GM12874 (cell line): ENCODE data around the gene EXOC5.

ENCODE experiments used
- TF ChIP-seq, protein P1 (sequence below): IDR thresholded peaks from 2 replicates; pipeline ENCODE4 v1.5.1; 2011; ENCODE audit warnings: low read depth, mild to moderate bottlenecking, control low read depth, low read length, moderate library complexity; ENCODE audit not compliant: insufficient read depth

The EXOC5 gene

DNA sequence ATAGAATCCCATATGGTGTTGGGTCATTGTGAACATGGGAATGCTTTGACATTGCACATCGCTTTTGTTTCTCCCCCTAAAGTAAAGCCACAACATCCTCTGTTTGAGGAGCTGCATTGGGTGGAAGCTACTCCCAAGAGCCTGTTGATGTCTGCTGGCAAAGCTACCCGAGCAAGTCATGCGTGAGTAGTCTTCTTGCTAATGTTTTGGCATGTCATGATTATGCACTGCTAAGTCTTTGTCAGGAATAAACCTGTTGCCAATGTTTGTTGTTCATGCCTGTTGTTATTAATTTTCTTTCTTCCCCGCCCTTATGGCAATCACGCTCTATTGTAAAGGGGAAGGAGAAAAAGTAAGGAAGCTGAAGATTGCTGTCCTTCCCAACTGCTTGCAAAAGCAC, 97.3 kb downstream of the EXOC5 start:
- TF ChIP-seq, protein P1, sequence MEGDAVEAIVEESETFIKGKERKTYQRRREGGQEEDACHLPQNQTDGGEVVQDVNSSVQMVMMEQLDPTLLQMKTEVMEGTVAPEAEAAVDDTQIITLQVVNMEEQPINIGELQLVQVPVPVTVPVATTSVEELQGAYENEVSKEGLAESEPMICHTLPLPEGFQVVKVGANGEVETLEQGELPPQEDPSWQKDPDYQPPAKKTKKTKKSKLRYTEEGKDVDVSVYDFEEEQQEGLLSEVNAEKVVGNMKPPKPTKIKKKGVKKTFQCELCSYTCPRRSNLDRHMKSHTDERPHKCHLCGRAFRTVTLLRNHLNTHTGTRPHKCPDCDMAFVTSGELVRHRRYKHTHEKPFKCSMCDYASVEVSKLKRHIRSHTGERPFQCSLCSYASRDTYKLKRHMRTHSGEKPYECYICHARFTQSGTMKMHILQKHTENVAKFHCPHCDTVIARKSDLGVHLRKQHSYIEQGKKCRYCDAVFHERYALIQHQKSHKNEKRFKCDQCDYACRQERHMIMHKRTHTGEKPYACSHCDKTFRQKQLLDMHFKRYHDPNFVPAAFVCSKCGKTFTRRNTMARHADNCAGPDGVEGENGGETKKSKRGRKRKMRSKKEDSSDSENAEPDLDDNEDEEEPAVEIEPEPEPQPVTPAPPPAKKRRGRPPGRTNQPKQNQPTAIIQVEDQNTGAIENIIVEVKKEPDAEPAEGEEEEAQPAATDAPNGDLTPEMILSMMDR = no peak

DNA sequence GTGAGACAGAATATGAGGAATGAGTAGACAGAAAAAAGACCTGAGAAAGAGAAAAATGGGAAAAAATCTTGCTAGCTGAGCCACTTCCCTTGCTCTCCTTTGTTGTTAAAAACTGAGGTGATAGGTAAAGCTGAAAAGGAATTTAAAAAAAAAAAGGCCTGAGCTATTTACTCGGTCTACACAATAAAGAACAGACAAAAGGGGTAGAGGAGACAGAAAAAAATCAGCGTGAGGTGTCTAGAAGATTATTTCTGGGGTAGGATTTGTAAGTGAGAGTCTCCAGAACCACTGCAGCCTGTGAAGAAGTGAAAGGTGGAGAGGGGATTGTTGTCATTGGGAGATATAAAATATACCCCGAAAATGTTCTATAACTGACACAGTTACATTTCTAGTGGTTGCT, 98.8 kb downstream of the EXOC5 start:
- TF ChIP-seq, protein P1 = no peak

DNA sequence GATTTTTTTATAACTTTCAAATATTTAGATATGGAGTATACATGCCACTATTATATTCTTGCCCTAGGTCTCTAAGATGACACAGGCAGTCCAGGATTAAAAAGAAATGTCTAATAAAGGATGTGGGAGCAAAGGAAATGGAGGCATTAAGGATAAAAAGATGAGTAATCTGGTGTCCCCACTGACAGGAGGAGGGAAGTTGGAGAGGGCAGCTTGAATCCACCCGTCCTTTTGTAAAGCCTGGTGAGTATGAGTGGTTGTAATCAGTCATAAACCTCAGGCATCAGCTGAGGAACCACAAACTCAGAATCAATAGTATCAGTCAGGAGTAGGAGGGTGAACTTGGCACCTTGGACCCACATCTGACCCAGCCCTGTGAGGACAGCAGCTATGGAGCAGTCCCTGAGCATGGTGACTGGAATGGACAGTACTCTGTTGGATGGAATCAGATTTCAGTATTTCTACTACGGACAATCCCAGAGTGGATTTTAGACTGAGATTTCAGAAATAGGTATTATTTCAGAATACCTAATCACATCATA, 100.5 kb downstream of the EXOC5 start:
- TF ChIP-seq, protein P1 = no peak

DNA sequence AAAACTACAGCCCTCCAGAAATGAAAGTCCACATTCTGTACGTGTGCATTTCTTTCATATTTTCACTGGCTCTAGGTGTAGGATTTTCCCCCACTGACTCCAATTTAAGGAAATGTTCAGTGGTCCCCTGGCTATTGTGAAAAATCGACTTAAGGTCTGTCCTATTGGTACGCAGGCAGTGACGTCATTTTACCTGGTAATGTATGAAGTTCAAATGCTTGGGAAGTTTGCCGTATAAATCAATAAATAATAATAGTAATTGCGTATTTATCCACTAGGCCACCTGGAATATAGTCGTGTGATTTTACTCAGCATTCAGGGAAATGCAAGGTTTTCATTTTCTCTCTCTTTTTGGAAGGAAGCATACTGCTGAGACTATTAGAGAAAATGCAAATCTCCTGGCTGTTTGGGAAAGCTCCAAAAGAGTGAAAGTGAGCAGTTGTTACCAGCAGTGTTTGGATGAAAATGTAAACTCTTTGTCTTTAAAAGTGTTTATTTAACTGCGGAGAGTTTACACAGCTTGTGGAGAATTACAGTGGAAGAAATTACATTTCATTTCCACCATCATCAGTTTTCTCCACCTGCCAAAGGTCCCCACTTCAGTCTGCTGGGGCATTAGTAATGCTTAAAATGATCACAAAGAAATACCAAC, 107.0 kb downstream of the EXOC5 start:
- TF ChIP-seq, protein P1 = no peak

DNA sequence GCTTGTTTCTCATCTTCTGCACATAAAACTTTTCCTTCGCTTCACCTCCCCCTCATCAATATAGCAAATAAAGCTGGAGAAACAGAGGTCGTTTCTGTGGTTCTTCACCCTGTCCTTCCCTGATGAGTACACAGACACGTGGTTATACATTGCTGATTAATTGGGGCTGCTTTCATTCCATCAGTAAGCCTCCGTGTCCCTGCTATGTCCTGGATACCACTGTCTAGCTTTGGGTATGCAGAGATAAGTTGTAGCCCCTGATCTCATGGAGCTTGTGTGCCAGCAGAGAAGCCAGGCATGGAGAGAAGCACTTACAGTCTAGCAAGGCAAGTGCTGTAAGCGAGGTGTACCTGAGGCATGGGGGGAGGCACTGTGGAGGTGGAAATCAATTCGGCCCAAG, 108.4 kb downstream of the EXOC5 start:
- TF ChIP-seq, protein P1 = no peak

DNA sequence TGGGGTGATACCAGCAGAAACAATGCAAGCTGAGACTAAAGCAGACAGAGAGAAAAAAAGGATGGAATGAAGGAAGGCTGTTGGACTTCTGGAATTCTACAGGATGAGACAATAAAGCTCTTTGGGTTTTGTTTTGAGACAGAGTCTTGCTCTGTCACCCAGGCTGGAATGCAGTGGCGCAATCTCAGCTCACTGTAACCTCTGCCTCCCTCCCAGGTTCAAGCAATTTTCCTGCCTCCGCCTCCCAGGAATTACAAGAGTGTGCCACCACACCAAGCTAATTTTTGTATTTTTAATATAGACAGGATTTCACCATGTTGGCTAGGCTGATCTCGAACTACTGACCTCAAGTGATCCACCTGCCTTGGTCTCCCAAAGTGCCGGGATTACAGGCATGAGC, 115.4 kb downstream of the EXOC5 start:
- TF ChIP-seq, protein P1 = no peak
